Stimulated activated CD4-positive, alpha-beta T cell treated with anti-CD3 and anti-CD28 coated beads, Interleukin-4, amount 100 ng/mL, for 48 hours (primary cell): ENCODE measurements around the gene NMS.

Experiments
- DNase-seq, 2 donors: peaks; one replicate each; pipeline ENCODE4 v3.0.0-alpha.2; 2020; ENCODE audit warnings: low read depth in 2 of 2

NMS gene

DNA sequence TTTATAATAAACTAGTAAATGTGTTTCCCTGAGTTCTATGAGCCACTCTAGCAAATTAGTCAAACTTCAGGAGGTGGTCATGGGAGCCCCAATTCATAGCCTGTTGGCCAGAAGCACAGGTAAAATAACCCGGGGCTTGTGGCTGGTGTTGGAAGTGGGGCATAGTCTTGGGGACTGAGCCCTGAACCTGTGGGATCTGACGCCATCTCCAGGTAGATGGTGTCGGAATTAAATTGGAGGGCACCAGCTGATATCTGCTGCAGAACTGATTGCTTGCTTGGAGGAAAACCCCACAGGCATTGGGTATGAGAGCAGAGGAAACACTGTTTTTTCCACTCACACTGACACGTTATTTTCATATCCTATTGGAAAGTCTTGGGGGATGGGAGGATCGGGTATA is 14.1 kb downstream of the NMS start:
- DNase-seq, result no peak

DNA sequence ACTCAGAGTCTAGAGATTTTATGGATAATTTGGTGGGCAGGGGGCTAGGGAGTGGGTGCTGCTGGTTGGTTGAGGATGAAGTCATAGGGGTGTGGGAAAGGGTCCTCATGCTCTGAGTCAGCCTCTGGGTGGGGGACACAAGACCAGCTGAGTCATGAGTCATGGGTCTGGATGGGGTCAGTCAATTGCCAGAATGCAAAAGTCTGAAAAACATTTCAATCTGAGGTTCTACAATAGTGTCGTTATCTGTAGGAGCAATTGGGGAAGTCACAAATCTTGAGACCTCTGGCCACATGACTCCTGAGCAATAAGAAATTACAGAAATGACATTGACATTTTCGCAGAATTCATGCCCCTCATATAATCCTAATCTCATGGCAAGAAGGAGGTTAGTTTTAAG is 15.1 kb downstream of the NMS start:
- no peak for DNase-seq

- no peak for DNase-seq
These were observed 24.4 kb downstream of the NMS start for GRCh38 chr2:100494712-100495111.

DNA sequence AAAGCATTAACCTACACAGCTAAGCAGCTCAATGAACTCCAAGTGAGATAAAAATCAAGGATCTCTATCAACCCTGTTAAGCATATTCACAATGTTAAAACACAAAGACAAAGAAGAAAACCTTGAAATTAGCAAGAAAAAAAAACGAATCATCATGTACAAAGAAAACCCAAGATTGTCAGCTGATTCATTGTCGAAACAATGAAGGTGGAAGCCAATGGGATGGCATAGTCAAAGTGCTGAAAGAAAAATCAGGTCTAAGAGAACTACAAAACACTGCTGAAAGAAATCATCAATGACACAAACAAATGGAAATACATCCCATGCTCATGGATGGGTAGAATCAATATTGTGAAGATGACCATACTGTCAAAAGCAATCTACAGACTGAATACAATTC is 32.5 kb downstream of the NMS start:
- DNase-seq, result no peak

DNA sequence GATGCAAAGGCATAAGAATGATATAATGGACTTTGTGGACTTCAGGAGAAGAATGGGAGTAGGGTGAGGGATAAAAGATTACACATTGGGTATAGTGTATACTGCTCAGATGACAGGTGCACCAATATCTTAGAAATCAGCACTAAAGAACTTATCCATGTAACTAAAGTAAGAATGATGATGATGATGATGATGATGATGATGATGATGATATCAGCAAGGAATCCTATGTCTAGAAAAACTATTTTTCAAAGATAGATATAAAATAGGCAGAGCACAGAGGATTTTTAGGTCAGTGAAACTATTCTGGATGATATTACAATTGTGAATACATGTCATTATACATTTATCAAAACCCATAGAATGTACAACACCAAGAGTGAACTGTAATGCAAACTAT is 34.3 kb downstream of the NMS start:
- DNase-seq, result no peak

DNA sequence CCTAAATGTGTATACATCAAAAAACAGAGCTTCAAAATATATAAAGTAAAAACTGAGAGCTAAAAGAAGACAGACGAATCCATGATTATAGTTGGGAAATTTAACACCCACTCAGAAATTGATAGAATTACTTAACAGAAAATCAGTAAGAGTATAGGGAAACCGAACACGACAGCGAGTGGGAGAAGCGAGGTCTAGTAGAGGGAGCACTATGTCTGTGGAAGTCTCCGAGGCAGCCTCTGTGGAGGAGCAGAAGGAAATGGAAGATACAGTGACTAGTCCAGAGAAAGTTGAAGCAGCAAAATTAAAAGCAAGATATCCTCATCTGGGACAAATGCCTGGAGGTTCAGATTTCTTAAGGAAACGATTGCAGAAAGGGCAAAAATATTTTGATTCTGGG is 38.8 kb downstream of the NMS start:
- DNase-seq, result no peak

DNA sequence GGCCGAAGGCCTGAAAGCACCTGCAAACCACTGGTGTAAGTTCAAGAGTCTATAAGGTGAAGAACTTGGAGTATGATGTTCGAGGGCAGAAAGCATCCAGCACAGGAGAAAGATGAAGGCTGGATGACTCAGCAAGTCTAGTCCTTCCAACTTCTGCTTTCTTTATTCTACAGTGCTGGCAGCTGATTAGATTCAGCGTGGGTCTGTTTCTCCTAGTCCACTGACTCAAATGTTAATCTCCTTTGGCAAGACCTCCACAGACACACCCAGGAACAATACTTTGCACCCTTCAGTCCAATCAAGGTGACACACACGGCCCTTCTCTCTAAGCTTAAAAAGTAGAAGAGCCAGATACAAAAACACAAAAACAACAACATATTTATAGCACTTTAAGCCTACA is 43.4 kb downstream of the NMS start:
- DNase-seq, result no peak

DNA sequence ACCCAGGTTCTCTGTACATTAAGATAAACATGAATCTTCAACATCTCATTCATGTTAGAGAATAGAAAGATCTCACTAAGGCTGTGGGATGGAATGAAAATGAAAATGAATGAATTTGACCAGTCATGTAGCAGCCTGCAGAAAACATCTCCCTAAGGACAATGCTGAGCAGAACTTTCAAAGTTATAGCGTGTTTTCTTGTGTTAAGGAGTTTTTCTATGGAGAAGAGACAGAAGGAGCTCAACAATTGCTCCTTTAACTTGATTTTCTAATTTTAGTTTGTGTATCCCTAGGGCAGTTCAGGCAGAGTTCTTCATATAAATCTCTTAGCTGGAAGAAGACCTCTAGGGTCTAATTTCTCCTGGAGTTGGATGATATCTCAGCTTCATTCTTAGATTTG is 47.3 kb downstream of the NMS start:
- no peak for DNase-seq

GRCh38 chr2:100518801-100519200 is 48.5 kb downstream of the NMS start:
- no peak for DNase-seq

- no peak for DNase-seq
These were observed 49.9 kb downstream of the NMS start for GRCh38 chr2:100520224-100520623.

GRCh38 chr2:100522430-100522829 is 52.1 kb downstream of the NMS start:
- DNase-seq, result no peak

GRCh38 chr2:100524331-100524730 is 54.0 kb downstream of the NMS start:
- DNase-seq, result no peak

GRCh38 chr2:100526868-100527267 is 56.6 kb downstream of the NMS start:
- DNase-seq, result no peak

- no peak for DNase-seq
These were observed 57.2 kb downstream of the NMS start for GRCh38 chr2:100527440-100528015.

DNA sequence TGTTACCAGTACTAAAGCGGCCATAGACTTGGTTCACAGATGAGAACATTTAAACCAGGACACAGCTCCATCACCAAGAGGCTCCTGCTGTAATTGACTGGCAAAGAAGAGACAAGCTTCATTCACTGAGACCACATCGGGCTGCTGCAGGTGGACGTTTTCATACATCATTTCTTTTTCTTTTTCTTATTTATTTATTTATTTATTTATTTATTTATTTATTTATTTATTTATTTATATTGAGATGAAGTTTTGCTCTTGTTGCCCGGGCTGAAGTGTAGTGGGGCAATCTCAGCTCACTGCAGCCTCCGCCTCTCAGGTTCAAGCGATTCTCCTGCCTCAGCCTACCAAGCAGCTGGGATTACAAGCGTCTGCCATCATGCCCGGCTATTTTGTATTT is 58.9 kb downstream of the NMS start:
- no peak for DNase-seq

GRCh38 chr2:100529900-100530299 is 59.6 kb downstream of the NMS start:
- DNase-seq, result no peak
